B cell (primary cell): ENCODE results near the gene GYS2. TPM values are rescaled to one million over a fixed set of nuclear protein-coding genes. Genes with fewer than 3 reads are reported as not detected.

Experiments
- ATAC-seq: fragments of 200-7000 bp; cut with Tn5 transposase; one replicate; pipeline ENCODE4 v1.10.0; 2021; ENCODE audit warnings: low read depth, mild to moderate bottlenecking, moderate number of reproducible peaks, moderate library complexity
- CTCF ChIA-PET: fragments of 350-600 bp; sonication (Branson Sonifier 250); formaldehyde crosslinking; loops from one replicate; lab custom pipeline; 2021; ENCODE audit warnings: antibody characterized with exemption, inconsistent platforms; lab: Charles Lee
- POLR2A ChIA-PET: fragments of 350-600 bp; sonication (Branson Sonifier 250); formaldehyde crosslinking; loops from one replicate; lab custom pipeline; 2021; ENCODE audit warnings: antibody characterized with exemption; lab: Charles Lee
- DNase-seq: peaks from one replicate; pipeline ENCODE4 v3.0.0; 2013
- H2AFZ ChIP-seq: 2 replicates; pipeline ENCODE4 v1.6.1; 2012; ENCODE audit warnings: mild to moderate bottlenecking, low read depth, low read length; ENCODE audit not compliant: insufficient read depth, poor library complexity, severe bottlenecking
- H3K27ac ChIP-seq, 2 donors: 1 replicate in 1 of 2; 2 replicates in 1 of 2; pipeline ENCODE4 v1.5.1; 2012 to 2013; ENCODE audit warnings: low read length in 2 of 2, mild to moderate bottlenecking in 2 of 2, moderate library complexity in 1 of 2
- H3K27me3 ChIP-seq, 4 experiments: fragments of 200-600 bp in 1 of 4; sonication (generic) in 1 of 4; replicated peaks in 1 of 4; 1 replicate in 2 of 4; 2 replicates in 2 of 4; pipeline versions ENCODE4 v1.6.1 to v1.7.0; 2013 to 2016; ENCODE audit warnings: low read length in 3 of 4, mild to moderate bottlenecking in 2 of 4, mixed read lengths in 1 of 4, moderate library complexity in 1 of 4; ENCODE audit not compliant: insufficient read depth in 4 of 4, control insufficient read depth in 3 of 4; ENCODE audit errors: control extremely low read depth in 1 of 4
- H3K36me3 ChIP-seq, 2 experiments: replicated peaks in 1 of 2; 1 replicate in 1 of 2; 2 replicates in 1 of 2; pipeline versions ENCODE4 v1.6.1 to v1.7.1; 2013; ENCODE audit warnings: low read length in 1 of 2; ENCODE audit not compliant: insufficient read depth in 2 of 2, control insufficient read depth in 1 of 2; ENCODE audit errors: control extremely low read depth in 1 of 2, extremely low read depth in 1 of 2
- H3K4me1 ChIP-seq, 2 donors: fragments of 200-600 bp in 1 of 2; sonication (generic) in 1 of 2; 1 replicate in 1 of 2; 2 replicates in 1 of 2; pipeline versions ENCODE4 v1.5.1 to v1.6.1; 2013 to 2017; ENCODE audit warnings: low read length in 2 of 2; ENCODE audit not compliant: control insufficient read depth in 2 of 2, insufficient read depth in 2 of 2
- H3K4me2 ChIP-seq: replicated peaks from 2 replicates; pipeline ENCODE3; 2012; ENCODE audit warnings: mild to moderate bottlenecking, low read depth, low read length; ENCODE audit not compliant: poor library complexity, severe bottlenecking
- H3K4me3 ChIP-seq, 5 experiments: fragments of 200-600 bp in 1 of 5; sonication (generic) in 1 of 5; 1 replicate in 3 of 5; 2 replicates in 2 of 5; pipeline versions ENCODE4 v1.5.1 to v1.7.0; 2011 to 2016; ENCODE audit warnings: low read length in 4 of 5, mild to moderate bottlenecking in 4 of 5, low read depth in 2 of 5, control low read depth in 1 of 5, moderate library complexity in 1 of 5; ENCODE audit not compliant: insufficient read depth in 1 of 5; ENCODE audit errors: control extremely low read depth in 1 of 5, extremely low read depth in 1 of 5
- H3K79me2 ChIP-seq: fragments of 200-600 bp; sonication (generic); one replicate; pipeline ENCODE4 v1.6.0; 2016; ENCODE audit warnings: low read length; ENCODE audit not compliant: control insufficient read depth, insufficient read depth
- H3K9ac ChIP-seq: fragments of 200-600 bp; sonication (generic); 2 replicates; pipeline ENCODE4 v1.6.1; 2017; ENCODE audit warnings: mild to moderate bottlenecking, low read length, moderate library complexity
- H3K9me3 ChIP-seq, 3 donors: one replicate each; pipeline versions ENCODE4 v1.6.1 to v1.7.1; 2013; ENCODE audit warnings: low read length in 2 of 3; ENCODE audit not compliant: control insufficient read depth in 2 of 3, insufficient read depth in 1 of 3; ENCODE audit errors: control extremely low read depth in 1 of 3
- H4K20me1 ChIP-seq: 2 replicates; pipeline ENCODE4 v1.6.0; 2012; ENCODE audit warnings: mild to moderate bottlenecking, low read length; ENCODE audit not compliant: insufficient read depth, control insufficient read depth, poor library complexity, severe bottlenecking
- H3K27ac Mint-ChIP-seq: one replicate; pipeline ENCODE4 v1.8.0; 2021; ENCODE audit warnings: mixed read lengths
- H3K27me3 Mint-ChIP-seq: one replicate; pipeline ENCODE4 v1.8.0; 2021; ENCODE audit warnings: mixed read lengths
- H3K4me1 Mint-ChIP-seq: one replicate; pipeline ENCODE4 v1.8.0; 2021; ENCODE audit warnings: mixed read lengths
- H3K4me3 Mint-ChIP-seq: one replicate; pipeline ENCODE4 v1.8.0; 2021; ENCODE audit warnings: mixed read lengths
- H3K9me3 Mint-ChIP-seq: one replicate; pipeline ENCODE4 v1.8.0; 2022; ENCODE audit warnings: mixed read lengths; ENCODE audit not compliant: insufficient read depth
- EZH2 ChIP-seq: IDR thresholded peaks from 2 replicates; pipeline ENCODE4 v1.6.1; 2012; ENCODE audit warnings: borderline replicate concordance, low read depth, mild to moderate bottlenecking, moderate library complexity, low read length; ENCODE audit not compliant: insufficient read depth, poor library complexity, severe bottlenecking
- WGBS: methylation state at CpG from one replicate; pipeline ENCODE4 v1.1.5; 2013; ENCODE audit warnings: missing lambda C conversion rate; ENCODE audit not compliant: insufficient coverage; 5-methylcytosine and 5-hydroxymethylcytosine counted together
- intact Hi-C: fragments of 100-400 bp; cut with micrococcal nuclease; formaldehyde crosslinking; loops from one replicate; pipeline ENCODE4 v1.10.0; 2022
- polyA plus RNA-seq: library from polyadenylated mRNA; depleted of rRNA; stranded (reverse); fragments of >200 nt; gene quantifications from 2 replicates; pipeline ENCODE4 v1.2.3, GENCODE V29; 2012
- total RNA-seq, 2 donors: library from RNA; stranded (reverse); fragments of 120-200 nt in 1 of 2; gene quantifications; 1 replicate in 1 of 2; 2 replicates in 1 of 2; pipeline versions ENCODE4 v1.2.3 to v1.2.4, GENCODE V29; 2013 to 2022
- TF ChIP-seq, protein P1 (sequence below): fragments of 200-600 bp; IDR thresholded peaks from one replicate; pipeline ENCODE4 v1.8.0; 2022; ENCODE audit warnings: antibody characterized with exemption, mild to moderate bottlenecking

GYS2 gene
- total and polyA plus RNA-seq, 2 donors (not counting 1 experiment from before 2014, with no cell fraction given) = not detected

DNA sequence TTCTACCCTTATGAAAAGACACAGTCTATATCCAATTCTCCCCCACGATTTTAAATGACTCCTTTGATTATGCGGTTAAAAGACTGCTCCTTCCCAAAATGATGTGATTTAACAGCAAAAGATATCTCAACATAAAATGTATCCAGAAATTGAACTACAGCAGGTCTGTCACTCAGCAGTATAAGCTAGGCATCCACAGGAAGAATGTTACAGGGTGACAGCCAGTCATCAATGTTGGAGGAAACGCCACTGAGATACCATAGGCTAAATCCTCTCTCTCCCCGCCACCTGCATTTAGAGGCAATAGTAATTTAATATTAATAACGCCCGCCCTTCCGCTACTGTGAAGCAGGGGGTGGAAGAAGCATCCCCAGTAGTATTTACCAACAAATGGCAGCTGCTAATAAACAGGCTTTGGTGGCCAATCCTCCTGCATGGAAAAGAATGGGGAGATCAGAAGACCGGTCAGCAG is 103.8 kb downstream of the GYS2 start:
- Histone ChIP-seq H2AFZ (peak overlapping the region; percentile 99), H3K4me1 (peaks cover 26 to 28% of the 10 kb centered on the region in 2 donors), H3K79me2 (peaks cover 89% of the 10 kb centered on the region), H3K9ac (peak overlapping the region; percentile 96), H3K4me3 (peak overlapping the region; percentile 69 to 97 (median 92)), H3K4me2 (peak overlapping the region; percentile 87), H3K27me3 (no peaks in the 10 kb centered on the region), H3K9me3 (no peaks in the 10 kb centered on the region), H3K27ac (peak overlapping the region; percentile 70 to 89), H3K36me3 (peaks cover 0 to 32% of the 10 kb centered on the region in 2 experiments), H4K20me1 (peaks cover 12% of the 10 kb centered on the region)
- CTCF ChIA-PET = no interaction called here
- no peak for TF ChIP-seq EZH2
- TF ChIP-seq, protein P1, sequence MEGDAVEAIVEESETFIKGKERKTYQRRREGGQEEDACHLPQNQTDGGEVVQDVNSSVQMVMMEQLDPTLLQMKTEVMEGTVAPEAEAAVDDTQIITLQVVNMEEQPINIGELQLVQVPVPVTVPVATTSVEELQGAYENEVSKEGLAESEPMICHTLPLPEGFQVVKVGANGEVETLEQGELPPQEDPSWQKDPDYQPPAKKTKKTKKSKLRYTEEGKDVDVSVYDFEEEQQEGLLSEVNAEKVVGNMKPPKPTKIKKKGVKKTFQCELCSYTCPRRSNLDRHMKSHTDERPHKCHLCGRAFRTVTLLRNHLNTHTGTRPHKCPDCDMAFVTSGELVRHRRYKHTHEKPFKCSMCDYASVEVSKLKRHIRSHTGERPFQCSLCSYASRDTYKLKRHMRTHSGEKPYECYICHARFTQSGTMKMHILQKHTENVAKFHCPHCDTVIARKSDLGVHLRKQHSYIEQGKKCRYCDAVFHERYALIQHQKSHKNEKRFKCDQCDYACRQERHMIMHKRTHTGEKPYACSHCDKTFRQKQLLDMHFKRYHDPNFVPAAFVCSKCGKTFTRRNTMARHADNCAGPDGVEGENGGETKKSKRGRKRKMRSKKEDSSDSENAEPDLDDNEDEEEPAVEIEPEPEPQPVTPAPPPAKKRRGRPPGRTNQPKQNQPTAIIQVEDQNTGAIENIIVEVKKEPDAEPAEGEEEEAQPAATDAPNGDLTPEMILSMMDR = no peak
- Mint-ChIP-seq H3K9me3 (no peaks in the 10 kb centered on the region), H3K4me3 (no peak overlapping the region), H3K27ac (no peak overlapping the region), H3K27me3 (no peaks in the 10 kb centered on the region), H3K4me1 (peaks cover 37% of the 10 kb centered on the region)
- intact Hi-C loops = loop anchor here (1.0 to 5.0 kb wide), 5 partner anchors 26 to 1041 kb away; partner anchors contain the start of genes C2CD5, LDHB, PYROXD1 and SPX
- DNase-seq (no peak), ATAC-seq (no peak)
- WGBS = 0% methylated on average over 1 of the region's 8 CpGs
- POLR2A ChIA-PET = interaction anchor here (1.0 to 1.6 kb wide), 3 partner anchors 27 to 1124 kb away, joined by 3 to 6 read pairs (median 4); partner anchors contain the start of genes ETNK1 and PYROXD1

DNA sequence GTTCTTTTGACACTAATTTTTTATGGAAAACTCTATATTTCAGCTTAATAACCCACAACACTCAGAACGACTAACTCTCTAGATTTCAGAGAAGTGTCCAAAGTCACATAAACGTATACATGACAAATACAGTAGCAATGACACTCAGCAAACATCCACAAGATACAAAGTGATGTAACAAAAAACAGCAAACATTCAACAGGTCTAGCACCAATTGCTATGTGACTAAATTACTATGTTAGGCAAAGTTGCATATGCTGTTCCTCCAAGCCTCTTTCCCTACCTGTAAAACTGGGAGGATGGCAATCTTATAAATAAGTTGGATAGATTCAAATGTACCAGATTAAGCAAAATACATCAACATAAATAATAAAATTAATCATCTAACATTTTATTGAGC is 104.9 kb downstream of the GYS2 start:
- Histone ChIP-seq H4K20me1 (peaks cover 4% of the 10 kb centered on the region), H3K27me3 (no peaks in the 10 kb centered on the region), H2AFZ (no peak overlapping the region), H3K27ac (no peak overlapping the region), H3K4me2 (peak overlapping the region; percentile 87), H3K4me3 (no peak overlapping the region), H3K9me3 (no peaks in the 10 kb centered on the region), H3K4me1 (peaks cover 26 to 28% of the 10 kb centered on the region in 2 donors), H3K36me3 (peaks cover 0 to 39% of the 10 kb centered on the region in 2 experiments), H3K79me2 (peaks cover 86% of the 10 kb centered on the region), H3K9ac (no peak overlapping the region)
- Mint-ChIP-seq H3K9me3 (no peaks in the 10 kb centered on the region), H3K4me1 (peaks cover 36% of the 10 kb centered on the region), H3K27ac (no peak overlapping the region), H3K27me3 (no peaks in the 10 kb centered on the region), H3K4me3 (no peak overlapping the region)
- ATAC-seq (no peak), DNase-seq (no peak)
- no peak for TF ChIP-seq EZH2
- TF ChIP-seq, protein P1 = no peak
- ChIA-PET CTCF (no interaction called here), POLR2A (no interaction called here)
- 90% methylated on average over 2 of the region's 2 CpGs for WGBS
- intact Hi-C loops = loop anchor here (2.0 to 5.0 kb wide), 2 partner anchors 27 to 1043 kb away; partner anchors contain the start of genes C2CD5 and SPX

Other genes with a start within 250 kb of the GYS2 start
- gene IAPP, start 231.9 kb downstream of the GYS2 start, total RNA-seq = not detected in 2 replicates
- not detected in 2 replicates for gene IAPP, start 231.9 kb downstream of the GYS2 start, polyA plus RNA-seq
- gene PYROXD1, start 167.2 kb downstream of the GYS2 start, total RNA-seq = 28.4 and 31.2 TPM in 2 replicates
- gene PYROXD1, start 167.2 kb downstream of the GYS2 start, polyA plus RNA-seq = 22.1 and 34.9 TPM in 2 replicates
- 54.8 and 56.3 TPM in 2 replicates for gene RECQL, start 103.2 kb downstream of the GYS2 start, total RNA-seq
- gene RECQL, start 103.2 kb downstream of the GYS2 start, polyA plus RNA-seq = 13.9 and 14.4 TPM in 2 replicates
- gene GOLT1B, start 103.1 kb downstream of the GYS2 start, total RNA-seq = 25.1 and 26.3 TPM in 2 replicates
- gene GOLT1B, start 103.1 kb downstream of the GYS2 start, polyA plus RNA-seq = 8.2 and 14.8 TPM in 2 replicates
- gene SPX, start 78.6 kb downstream of the GYS2 start, total RNA-seq = 0.39 TPM in 1 of 2 replicates, not detected in the other
- 0.04 and 0.13 TPM in 2 replicates for gene SPX, start 78.6 kb downstream of the GYS2 start, polyA plus RNA-seq
- 161 and 163 TPM in 2 replicates for gene LDHB, start 53.0 kb upstream of the GYS2 start, total RNA-seq
- 63.2 and 71.9 TPM in 2 replicates for gene LDHB, start 53.0 kb upstream of the GYS2 start, polyA plus RNA-seq
- gene KCNJ8, start 169.9 kb upstream of the GYS2 start, total RNA-seq = not detected in 2 replicates
- not detected in 2 replicates for gene KCNJ8, start 169.9 kb upstream of the GYS2 start, polyA plus RNA-seq